ENCODE results near the gene ZSWIM8.
"Not testable (repeated sequence)": the region's sequence is repeated elsewhere in the genome, so short reads cannot be mapped to it uniquely, and the experiment has no call there.

ZSWIM8 gene

GRCh38 chr10:73772281-73773151, 12.9 kb upstream of the ZSWIM8 start:
- peak; percentile 35 to 77 (median 54) for DNase-seq (ENCODE audit: low read depth in 4 of 4, low spot score in 1 of 4)

- DNase-seq (ENCODE audit: low read depth in 4 of 4, low spot score in 1 of 4), result no peak
These were observed 12.1 kb upstream of the ZSWIM8 start for GRCh38 chr10:73773152-73773879.

GRCh38 chr10:73774637-73775036, 10.8 kb upstream of the ZSWIM8 start:
- no peak for DNase-seq (ENCODE audit: low read depth in 4 of 4, low spot score in 1 of 4)

- DNase-seq (ENCODE audit: low read depth in 4 of 4, low spot score in 1 of 4), result no peak
These were observed 6.4 kb upstream of the ZSWIM8 start for GRCh38 chr10:73779018-73779417.

- no peak for DNase-seq (ENCODE audit: low read depth in 4 of 4, low spot score in 1 of 4)
These were observed 5.7 kb upstream of the ZSWIM8 start for GRCh38 chr10:73779539-73780197.

- no peak for DNase-seq (ENCODE audit: low read depth in 4 of 4, low spot score in 1 of 4)
These were observed 5.1 kb upstream of the ZSWIM8 start for GRCh38 chr10:73780301-73780700.

- no peak for DNase-seq (ENCODE audit: low read depth in 4 of 4, low spot score in 1 of 4)
These were observed 4.4 kb upstream of the ZSWIM8 start for GRCh38 chr10:73780966-73781365.

GRCh38 chr10:73781548-73781878, 3.9 kb upstream of the ZSWIM8 start:
- no peak for DNase-seq (ENCODE audit: low read depth in 4 of 4, low spot score in 1 of 4)

- DNase-seq (ENCODE audit: low read depth in 4 of 4, low spot score in 1 of 4), result peak; percentile 78 to 91 (median 86)
These were observed 3.3 kb upstream of the ZSWIM8 start, which contains the start of gene CHCHD1 for GRCh38 chr10:73781879-73782748. Gene CHCHD1 (plus strand): TSS chr10:73782048. CDS start chr10:73782076, 28 bp downstream.

- DNase-seq (ENCODE audit: low read depth in 4 of 4, low spot score in 1 of 4), result no peak
These were observed 2.7 kb upstream of the ZSWIM8 start for GRCh38 chr10:73782749-73783085.

- DNase-seq (ENCODE audit: low read depth in 4 of 4, low spot score in 1 of 4), result no peak
These were observed 510 bp downstream of the ZSWIM8 start for GRCh38 chr10:73785721-73786511.

GRCh38 chr10:73786512-73786885, 1.1 kb downstream of the ZSWIM8 start:
- no peak for DNase-seq (ENCODE audit: low read depth in 4 of 4, low spot score in 1 of 4)

GRCh38 chr10:73787031-73787800, 1.8 kb downstream of the ZSWIM8 start:
- DNase-seq (ENCODE audit: low read depth in 4 of 4, low spot score in 1 of 4), result not testable (repeated sequence)

- no peak for DNase-seq (ENCODE audit: low read depth in 4 of 4, low spot score in 1 of 4)
These were observed 3.7 kb downstream of the ZSWIM8 start for GRCh38 chr10:73788864-73789658.

GRCh38 chr10:73789659-73790055, 4.3 kb downstream of the ZSWIM8 start:
- no peak for DNase-seq (ENCODE audit: low read depth in 4 of 4, low spot score in 1 of 4)

- DNase-seq (ENCODE audit: low read depth in 4 of 4, low spot score in 1 of 4), result no peak
These were observed 5.7 kb downstream of the ZSWIM8 start for GRCh38 chr10:73790886-73791625.

GRCh38 chr10:73791871-73792400, 6.5 kb downstream of the ZSWIM8 start:
- DNase-seq (ENCODE audit: low read depth in 4 of 4, low spot score in 1 of 4), result no peak

GRCh38 chr10:73793456-73793855, 8.1 kb downstream of the ZSWIM8 start:
- DNase-seq (ENCODE audit: low read depth in 4 of 4, low spot score in 1 of 4), result no peak

All from stimulated activated CD4-positive, alpha-beta T cell treated with anti-CD3 and anti-CD28 coated beads, Interleukin-1b, Interleukin-23, amount 100 ng/mL, for 24 hours (primary cell).